Activated naive CD4-positive, alpha-beta T cell treated with anti-CD3 and anti-CD28 coated beads, Interleukin-2, amount 50 U/mL, for 16 hours (primary cell): ENCODE data around the gene ARL8B.

Source experiments
- DNase-seq: peaks from one replicate; pipeline ENCODE4 v3.0.0-alpha.2; 2020

Gene ARL8B

DNA sequence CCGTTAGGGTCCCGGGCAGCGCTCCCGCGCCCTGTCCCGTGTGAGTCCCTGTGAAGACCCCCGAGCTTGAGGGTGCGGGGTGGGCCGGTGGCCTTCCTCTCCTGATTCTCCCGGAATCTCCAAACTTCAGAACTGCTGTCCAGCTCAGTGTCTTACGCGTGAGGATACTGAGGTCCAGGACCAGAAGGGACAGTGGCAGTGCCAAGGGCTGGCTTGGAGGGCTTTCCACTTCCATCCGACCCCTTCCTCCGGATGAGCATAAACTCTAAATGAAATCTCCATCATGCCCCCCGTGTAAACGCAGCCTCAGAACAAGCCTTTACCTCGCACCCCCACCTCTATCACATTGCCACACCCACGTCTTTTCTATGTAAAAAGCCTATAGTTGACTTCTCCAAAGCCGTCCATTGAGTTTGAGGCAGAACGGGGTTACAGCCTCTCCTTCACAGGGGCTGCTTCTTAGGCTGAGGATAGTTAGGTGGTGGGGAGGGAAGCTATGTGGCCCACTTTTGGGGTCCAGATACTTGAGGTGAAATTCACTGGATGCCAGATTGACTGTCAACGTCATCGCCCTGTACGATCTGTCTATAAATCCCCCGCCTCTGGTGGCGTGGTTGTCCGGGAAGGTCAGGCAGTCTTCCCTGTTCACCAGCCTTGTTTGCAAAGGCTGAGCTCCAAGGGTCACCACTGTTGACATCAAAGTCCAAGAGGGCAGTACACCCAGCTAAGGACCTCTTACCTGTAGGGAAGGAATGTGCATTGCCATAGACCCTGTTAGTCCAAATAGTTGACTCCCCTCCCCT, 66.5 kb downstream of the ARL8B start:
- peak; percentile 63 for DNase-seq

DNA sequence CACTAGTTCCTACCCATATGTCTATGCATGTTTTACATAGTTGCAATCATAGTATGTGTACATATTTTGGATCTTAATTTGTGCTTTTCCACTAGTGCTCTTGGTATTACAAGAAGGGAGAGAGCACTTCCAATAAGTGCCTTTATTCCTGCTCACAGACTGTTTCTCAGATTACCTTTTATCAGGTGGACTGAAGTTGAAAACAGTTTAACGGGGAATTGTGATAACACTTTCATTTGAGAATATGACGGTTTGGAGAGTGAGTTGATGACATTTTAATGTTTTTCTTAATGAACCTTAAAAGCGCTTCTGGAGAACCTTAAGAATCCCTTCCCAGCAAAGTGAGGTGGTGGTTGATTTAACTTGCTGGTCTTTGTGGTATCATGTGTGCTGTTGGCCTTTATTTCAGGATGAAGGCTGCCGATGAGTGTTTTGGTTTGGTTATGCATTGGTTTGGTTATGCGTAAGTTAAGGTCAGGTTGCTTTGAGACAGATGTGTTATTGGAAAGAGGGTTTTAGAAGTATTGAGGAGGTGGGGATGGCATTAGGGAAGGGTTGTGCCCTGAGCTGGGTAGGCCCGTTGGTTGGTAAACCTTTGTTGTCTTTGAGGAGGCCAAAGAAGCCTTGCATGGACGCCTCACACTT, 68.2 kb downstream of the ARL8B start:
- DNase-seq, result no peak

DNA sequence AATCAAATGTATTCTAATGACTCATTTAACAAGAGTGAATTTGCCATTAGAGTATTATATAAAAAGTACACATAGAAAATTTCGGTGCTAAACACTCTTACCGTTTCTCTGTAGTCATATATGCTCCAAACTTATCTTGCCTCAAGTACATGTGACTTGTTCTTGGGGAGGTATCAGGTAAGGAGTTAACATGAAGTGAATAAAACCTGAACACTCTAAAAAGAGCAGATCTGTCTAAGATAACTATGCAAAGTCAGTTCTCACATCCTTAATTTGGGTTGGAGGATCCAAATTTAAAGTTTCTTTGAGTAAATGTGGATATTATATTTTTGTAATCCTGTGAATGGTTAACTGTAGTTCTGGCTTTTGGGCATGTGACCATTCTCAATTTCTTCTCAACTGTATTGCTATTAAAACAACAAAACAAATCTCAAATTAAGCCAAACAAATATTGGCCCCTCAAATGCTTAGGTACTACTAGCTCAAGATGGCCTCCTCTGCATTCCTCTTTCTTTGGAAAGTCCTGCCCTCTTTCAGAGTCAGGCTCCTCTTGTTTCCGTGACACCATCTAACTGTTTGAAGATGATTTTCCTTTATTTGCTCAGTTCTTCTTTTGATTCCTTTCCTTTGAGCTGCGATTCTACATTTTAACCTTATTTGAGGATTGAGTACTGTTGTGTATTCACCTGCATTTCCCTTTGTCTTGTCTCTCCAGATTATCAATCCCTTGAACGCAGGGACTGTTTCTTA, 69.6 kb downstream of the ARL8B start:
- DNase-seq, result no peak

DNA sequence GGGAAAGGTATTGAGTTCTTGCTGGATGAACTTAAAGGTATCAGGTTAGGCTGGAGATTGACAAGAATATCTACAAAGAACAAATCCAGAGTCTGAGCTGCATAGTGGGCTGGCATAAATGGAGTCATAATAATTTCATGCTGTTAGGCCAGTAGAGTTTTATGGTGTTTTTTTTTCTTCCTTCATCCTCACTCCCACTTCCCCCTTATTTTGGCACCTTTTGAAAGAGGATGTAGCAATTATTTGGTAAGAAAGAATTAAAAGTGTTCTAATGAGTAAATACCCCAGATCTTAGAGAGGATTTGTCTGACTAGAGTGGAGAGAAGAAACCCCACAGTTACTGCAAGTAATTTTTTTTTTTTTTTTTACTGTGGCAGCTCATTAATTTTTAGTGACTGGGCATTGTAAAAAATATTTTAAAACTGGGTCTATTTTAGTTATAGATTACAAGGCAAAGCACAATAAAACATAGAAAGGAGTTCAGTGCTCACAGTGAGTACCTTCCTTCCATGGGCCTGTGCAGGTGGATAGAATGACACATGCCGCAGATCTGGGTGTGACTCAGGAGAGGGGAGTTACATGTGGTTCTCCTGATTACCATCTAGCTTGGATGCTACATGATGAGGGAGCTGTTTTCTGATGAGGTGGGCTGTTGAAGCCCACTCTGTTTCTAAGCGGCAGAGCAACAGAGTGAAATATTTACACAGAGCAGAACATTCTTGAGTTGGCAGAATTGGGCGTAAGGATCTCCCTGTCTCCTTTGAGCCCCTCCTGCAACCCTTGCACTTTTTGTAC, 70.7 kb downstream of the ARL8B start:
- peak; percentile 44 for DNase-seq

DNA sequence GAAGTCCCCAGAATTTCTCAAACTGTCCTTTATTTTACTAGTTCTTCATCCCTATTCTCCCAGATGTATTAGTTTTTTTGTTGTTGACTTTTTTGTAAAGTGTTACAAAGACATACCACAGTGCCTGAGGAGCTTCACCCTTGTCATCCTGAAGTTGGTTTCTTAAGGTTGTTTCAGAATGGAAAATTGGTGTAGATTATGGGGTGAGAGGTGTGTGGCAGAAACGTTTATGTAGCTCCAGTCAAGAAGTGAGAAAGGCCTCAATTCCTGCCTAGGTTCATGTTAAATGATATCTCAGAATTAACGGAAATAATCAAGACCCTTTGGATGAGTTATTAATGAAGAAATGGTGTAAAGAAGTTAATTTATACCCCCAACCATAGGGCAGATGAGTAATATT, 72.2 kb downstream of the ARL8B start:
- DNase-seq, result no peak

DNA sequence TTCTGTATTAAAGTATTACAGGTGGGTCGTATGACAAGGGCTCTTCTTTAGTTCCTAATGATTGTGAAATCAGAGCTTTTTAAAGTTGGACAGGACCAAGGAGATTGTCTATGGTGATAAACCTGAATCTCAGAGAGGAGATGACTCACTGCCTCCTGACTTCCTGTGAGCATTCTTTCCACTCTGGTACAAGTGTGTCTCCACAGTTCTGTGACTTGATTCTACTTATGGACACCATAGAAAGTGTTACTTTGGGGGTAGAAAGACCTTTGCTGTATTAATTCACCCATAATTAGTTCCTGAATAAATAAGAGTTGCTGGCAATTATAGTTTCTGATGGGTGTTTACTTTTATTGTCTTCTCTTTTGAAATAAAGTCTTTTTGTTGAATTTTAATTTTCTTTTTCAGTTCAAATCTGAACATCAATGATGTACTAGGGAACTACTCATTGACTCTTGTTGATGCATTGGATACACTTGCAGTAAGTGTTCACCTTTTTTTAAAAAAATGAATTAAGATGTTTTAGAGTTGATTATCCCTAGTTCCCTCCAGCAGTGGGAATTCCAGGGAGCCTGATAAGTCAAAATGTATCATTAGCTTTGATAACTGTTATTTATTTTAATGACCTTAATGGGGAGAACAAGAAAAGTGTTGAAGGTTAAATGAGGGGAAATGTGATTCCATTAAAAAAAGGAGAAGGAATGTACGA, 72.9 kb downstream of the ARL8B start:
- peak; percentile 28 for DNase-seq

DNA sequence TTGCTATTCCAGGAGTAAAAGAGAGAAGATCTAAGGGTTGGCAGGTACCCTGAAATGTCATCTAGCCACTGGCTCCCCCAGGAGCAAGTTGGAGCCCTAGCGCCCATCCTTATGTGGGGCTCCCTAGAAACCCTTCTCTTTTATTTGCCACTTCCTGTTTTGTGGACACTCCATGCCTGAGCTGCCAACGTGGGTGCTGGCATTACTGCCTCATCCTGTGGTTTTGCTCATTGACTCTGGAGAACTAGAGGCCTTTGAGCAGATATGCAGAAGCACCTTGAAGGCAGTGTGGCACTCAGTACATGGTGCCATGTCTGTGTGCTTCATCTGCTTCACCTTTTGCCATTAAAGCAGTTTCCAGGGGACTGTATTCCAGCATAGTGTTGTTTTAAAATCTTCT, 73.5 kb downstream of the ARL8B start:
- no peak for DNase-seq

DNA sequence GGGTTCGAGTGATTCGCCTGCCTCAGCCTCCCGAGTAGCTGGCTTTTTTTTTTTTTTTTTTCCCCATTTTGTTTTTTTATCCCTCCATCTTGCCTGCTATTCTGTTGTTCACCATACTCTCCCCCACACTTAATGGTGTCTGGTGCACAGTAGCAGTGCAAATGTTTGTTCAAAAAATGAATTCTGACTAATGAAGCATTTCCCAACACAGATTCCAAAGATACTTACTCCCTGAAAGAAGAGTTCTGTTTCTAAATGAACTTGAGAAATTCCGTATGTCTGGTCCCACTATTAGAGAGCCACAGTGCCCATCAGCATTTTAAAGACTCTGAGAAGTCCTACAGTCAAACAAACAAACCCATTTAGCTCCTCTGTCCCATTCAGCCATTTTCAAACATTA, 74.9 kb downstream of the ARL8B start:
- DNase-seq, result no peak

DNA sequence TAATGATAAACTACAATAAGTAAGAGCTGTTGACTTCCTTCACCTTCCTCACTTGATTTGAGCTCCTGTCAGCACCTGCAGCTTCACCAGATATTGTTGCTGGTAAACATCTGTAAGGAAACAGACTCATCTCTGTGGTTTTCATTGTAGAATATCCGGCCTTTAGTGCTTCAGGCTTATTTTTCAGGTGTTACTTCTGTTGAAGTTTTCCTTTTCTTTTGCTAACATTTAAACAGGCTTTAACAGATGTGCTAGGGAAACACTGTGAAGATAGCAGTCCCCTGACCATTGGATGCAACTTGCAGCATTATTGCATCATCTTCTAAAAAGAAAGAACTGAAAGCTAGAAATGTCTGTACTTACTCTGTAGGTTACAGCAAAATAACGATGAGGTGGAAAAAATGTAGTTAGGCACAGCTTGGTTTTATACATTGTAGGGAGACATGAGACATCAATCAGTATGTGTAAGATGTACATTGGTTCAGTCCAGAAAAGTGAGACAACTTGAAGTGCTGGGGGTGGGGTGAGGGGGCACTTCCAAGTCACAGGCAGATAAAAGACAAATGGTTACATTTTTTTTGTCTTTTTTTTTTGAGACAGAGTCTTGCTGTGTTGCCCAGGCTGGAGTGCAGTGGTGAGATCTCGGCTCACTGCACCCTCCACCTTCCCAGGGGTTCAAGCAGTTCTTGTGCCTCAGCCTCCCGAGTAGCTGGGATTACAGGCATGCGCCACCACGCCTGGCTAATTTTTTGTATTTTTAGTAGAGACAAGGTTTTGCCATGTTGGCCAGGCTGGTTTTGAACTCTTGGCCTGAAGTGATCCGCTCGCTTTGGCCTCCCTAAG, 75.6 kb downstream of the ARL8B start:
- peak; percentile 62 for DNase-seq

DNA sequence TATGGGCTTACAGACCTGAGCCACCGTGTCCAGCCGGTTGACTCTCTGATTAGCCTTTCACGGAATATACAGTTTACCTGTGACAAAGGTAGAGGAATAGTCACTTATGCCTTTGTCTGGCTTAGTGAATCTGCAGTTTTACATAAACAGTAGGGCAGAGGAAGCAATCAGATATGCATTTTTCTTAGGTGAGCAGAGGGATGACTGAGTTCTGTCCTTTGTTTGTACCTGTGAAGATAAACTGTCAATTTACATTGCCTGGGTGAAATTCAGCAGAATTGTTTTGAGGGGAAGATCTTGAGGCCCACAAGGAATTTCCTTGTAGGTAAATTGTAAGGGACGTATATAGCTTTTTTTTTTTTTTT, 76.2 kb downstream of the ARL8B start:
- no peak for DNase-seq

DNA sequence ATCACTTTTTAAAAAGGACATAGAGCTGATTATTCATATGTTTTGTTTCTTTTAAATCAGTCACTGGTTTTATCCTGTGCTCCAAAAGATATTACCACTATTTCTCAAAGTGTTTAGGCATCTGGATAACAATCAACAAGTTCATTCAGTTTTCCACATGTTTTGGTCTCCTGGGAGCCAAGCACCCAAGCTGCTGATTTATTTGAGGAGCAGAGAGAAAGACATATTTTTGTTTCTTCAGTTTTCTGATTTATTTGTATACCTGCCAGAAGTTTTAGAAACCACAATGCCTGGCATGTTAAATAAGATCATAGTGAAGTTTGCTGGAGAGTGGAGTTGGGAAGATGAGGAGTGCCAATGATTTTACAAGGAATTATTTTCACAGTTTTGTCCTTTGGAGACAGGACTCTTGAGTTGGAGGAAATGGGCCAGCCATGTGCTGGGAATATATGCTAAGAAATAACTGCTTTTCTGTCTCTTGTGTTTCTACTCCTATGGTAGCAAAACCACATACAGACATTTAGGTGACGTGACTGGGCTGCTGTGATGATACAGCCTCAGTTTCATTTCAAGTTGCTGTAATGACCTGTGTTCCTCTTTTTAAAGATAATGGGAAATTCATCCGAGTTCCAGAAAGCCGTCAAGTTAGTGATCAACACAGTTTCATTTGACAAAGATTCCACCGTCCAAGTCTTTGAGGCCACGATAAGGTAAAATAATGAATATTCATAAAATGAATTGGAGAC, 77.1 kb downstream of the ARL8B start:
- no peak for DNase-seq

DNA sequence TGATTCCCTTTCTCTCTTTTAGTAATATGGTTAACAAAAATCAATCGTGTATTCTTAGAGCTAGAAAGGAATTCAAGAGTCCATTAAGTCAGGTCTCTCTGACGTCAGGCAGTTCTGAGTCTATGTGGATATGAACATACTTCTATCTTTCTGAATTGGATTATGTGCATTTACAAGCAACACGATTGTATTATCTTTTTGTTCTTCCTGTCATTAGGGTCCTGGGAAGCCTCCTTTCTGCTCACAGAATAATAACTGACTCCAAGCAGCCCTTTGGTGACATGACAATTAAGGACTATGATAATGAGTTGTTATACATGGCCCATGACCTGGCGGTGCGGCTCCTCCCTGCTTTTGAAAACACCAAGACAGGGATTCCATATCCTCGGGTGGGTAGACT, 79.4 kb downstream of the ARL8B start:
- DNase-seq, result no peak

DNA sequence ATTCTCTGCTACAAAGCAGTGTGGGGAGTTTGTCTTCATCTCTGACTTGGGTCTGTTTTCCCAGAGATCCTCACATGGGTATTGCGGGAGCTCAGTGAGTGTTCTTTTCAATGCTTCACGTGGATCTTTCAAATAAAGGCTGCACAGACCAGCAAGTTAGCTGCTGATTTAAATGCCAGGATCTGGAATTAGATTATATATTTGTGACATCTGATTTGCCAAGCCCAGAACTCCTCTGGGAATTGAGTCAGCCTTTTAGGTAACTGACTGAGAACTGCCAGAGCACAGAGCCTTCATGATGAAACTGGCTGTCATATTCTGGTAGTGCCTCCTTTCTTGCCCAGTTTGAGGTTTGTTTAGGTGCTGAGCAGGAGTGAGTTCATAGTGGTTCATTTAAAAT, 80.1 kb downstream of the ARL8B start:
- no peak for DNase-seq

DNA sequence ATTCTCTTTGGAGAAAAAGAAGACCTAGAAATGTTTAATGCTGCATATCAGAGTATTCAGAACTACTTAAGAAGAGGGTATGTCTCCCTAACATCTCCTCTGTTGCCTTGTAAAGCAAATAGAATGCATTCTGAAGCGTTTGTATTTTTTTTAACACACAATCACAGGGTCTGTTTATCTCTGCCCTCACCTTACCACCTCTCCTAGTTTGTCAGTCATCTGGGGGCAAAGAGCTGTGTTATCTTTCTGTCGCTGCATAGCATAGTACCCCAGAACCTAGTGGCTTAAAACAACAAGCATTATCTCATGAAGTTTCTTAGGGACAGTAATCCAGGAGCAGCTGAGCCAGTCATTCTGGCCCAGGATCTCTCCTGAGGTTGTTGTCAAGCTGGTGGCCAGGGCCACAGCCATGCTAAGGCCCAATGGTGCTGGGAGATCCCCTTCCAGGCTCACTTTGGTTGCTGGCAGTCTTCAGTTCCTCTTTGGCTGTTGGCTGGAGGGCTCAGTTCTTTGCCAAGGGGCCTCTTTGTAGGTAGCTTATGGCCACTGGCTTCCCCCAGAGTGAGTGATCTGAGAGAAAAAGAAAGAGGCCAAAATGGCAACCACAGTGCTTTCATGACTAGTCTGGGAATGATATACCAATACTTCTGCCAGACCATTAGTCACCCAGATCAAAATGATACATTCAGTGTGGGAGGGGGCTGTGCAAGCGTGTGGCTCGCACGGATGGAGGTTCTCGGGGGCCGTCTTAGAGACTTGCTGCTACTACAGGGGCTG, 83.3 kb downstream of the ARL8B start:
- peak; percentile 30 for DNase-seq

DNA sequence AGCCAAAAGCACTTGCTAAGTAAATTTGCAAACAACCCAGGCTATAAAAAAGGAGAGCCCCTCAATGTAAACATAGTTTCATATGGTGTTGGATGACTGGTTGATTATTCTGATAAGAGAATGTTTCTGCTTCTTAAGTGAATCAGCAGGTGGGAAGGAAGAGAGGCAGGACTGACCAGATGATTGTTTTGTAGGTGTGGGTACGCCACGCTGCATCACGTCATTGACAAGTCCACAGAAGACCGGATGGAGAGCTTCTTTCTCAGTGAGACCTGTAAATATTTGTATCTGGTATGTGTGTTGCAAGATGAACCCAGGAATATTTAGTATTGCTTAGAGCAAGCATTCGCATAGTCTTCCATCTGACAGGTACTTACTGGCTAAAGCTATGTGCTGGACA, 88.8 kb downstream of the ARL8B start:
- DNase-seq, result no peak

DNA sequence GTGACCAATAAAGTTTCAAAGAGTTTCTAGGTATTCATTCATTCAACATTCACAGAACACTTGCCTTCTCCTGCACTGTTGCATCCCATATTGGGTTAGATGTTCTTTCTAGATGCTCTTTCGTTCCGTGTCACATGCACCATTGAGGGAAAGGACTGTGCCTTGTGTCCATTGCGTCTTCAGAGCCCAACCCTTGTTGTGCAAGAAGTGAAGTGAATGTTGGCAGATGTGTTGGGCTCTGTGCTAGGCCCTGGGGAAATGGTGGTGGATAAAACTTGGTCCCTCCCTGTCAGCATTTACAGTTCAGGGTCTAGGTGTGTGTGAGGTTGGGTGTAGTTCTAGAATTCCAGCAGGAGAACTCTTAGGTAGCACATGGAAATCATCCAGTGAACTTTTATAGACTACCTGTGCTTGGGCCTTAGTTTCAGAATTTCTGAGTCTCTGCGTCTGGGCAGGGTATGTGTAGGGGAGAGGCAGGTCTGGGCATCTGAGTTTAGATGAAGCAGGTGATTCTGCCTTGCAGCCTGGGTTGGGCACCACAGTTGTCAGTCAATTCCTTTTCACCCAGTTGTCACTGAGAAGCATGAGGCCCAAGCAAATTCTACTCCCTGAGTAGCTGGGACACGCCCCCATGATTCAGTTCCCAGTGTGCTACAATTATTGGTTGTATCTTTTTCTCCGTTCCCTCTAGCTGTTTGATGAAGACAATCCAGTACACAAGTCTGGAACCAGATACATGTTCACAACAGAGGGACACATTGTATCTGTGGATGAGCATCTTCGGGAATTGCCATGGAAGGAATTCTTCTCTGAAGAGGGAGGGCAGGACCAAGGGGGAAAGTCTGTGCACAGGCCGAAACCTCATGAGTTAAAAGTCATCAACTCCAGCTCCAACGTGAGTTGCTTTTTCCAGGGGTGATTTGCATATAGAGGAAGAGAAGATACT, 90.8 kb downstream of the ARL8B start:
- no peak for DNase-seq

DNA sequence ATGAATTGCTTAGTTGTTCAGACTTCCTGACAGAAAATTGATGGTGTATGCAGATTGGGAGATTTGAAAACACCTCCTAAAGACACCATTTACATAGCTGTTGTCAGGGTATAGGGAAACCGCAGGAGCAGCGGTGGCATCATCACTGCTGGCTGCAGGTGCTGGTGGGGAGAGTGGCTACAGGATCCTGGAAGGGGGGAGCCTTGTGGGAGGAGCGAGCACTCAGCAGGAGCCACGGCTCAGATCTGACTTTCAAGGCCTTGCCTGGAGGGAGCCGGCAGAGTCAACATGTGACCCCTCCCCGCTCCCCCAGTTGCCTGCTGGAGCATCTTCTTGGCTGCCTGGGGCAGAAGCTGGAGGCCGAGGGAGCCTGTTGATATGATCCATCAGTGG, 91.5 kb downstream of the ARL8B start:
- no peak for DNase-seq

DNA sequence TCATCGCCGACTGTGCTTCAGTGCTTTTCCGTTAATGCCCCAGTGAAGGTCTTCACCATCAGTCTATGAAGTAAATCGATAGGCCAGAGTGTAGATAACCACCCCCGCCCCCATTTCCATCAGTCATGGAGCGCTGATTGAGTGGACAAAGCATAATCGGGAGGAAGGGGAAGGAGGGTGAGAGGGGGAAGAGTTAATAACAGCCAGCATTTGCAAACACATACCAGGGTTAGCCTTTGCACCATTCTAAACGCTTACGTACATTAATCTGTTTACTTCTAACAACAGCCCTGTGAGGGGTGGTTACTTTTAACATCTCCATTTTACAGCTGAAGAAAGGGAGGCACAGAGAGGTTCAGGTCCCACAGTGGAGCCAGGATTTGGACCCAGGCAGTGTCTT, 92.3 kb downstream of the ARL8B start:
- DNase-seq, result no peak
